ENCODE results near the gene TAS1R3.

TAS1R3 gene

DNA sequence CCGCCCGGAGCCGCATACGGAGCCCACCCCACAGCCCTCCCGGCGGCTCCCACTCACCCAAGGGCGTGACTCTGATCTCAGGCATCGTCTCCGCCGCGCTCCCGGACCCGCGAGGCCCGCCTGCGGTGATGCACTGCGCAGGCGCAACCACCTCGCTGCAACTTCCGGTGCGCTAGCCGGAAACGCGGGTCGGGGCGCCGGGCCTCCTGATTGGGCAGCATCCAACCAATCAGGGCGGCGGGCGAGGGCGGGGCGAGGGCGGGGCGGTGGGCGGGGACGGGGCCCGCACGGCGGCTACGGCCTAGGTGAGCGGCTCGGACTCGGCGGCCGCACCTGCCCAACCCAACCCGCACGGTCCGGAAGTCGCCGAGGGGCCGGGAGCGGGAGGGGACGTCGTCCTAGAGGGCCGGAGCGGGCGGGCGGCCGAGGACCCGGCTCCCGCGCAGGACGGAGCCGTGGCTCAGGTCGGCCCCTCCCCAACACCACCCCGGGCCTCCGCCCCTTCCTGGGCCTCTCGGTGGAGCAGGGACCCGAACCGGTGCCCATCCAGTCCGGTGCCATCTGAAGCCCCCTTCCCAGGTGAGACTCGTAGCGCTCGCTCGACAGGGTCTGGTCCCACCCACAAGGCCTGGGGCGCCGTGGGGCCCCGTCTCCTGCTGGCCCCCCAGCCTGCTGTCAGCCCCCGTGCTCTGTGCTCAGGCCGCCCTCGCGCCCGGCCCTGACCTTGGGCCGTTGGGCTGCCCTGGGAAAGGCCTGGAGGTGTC, 6.4 kb upstream of the TAS1R3 start, which contains the start of the genes CPTP and INTS11:
Gene CPTP (plus strand): TSS at position 279 of the 764 bp plus-strand sequence. CDS start 2,109 bp downstream, outside the sequence.
Gene INTS11 (minus strand): TSS at position 137 of the 764 bp plus-strand sequence. CDS start 52 bp downstream, at position 85.
- DNase-seq: peak; percentile 94

- DNase-seq: no peak
These were observed 5.6 kb upstream of the TAS1R3 start for GRCh38 chr1:1325288-1326074.

- no peak for DNase-seq
These were observed 4.9 kb upstream of the TAS1R3 start for GRCh38 chr1:1326075-1326605.

- no peak for DNase-seq
These were observed 3.8 kb upstream of the TAS1R3 start for GRCh38 chr1:1327291-1327690.

GRCh38 chr1:1328254-1328653, 2.8 kb upstream of the TAS1R3 start:
- no peak for DNase-seq

DNA sequence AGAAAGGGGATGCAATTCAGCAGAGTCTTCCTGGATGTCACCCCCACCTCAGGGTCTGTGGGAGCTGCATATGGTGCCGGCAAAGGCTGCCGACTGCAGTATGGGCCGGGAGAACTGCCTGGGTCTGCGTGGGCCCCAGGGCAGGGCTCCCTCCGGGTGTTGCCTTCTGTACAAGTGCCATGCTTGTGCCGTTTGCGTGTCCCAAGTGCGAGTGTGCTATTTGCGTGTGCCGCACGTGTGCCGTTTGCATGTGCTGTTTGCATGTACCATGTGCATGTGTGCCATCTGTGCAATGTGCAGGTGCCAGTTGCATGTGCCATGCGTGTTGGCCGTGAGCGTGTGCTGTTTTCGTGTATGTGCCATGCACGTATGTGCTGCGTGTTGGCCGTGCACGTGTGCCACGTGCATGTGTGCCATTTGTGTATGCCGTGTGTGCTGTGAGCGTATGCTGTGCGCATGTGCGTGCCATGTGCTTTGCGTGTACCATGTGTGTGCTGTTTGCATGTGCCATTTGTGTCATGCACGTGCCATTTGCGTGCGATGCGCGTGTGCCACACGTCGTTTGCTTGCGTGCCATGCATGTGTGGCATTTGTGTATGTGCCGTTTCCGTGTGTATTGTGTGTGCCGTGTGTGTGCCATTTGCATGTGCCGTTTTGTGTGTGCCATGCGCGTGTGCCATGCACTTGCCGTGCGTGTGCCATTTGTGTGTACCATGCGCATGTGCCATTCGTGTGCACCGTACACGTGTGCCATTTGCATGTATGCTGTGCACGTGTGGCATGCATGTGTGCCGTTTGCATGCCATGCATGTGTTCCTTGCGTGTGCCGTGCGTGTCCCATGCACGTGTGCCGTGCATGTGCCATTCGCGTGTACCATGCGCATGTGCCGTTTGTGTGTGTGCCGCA, 1.5 kb upstream of the TAS1R3 start:
- DNase-seq: no peak

GRCh38 chr1:1330366-1331067, 563 bp upstream of the TAS1R3 start:
- DNase-seq: no peak

- DNase-seq: no peak
These were observed 1.1 kb downstream of the TAS1R3 start for GRCh38 chr1:1332031-1332755.

DNA sequence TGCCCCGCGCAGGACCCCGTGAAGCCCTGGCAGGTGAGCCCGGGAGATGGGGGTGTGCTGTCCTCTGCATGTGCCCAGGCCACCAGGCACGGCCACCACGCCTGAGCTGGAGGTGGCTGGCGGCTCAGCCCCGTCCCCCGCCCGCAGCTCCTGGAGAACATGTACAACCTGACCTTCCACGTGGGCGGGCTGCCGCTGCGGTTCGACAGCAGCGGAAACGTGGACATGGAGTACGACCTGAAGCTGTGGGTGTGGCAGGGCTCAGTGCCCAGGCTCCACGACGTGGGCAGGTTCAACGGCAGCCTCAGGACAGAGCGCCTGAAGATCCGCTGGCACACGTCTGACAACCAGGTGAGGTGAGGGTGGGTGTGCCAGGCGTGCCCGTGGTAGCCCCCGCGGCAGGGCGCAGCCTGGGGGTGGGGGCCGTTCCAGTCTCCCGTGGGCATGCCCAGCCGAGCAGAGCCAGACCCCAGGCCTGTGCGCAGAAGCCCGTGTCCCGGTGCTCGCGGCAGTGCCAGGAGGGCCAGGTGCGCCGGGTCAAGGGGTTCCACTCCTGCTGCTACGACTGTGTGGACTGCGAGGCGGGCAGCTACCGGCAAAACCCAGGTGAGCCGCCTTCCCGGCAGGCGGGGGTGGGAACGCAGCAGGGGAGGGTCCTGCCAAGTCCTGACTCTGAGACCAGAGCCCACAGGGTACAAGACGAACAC, 1.8 kb downstream of the TAS1R3 start:
- no peak for DNase-seq

- no peak for DNase-seq
These were observed 2.6 kb downstream of the TAS1R3 start for GRCh38 chr1:1333551-1334241.

DNA sequence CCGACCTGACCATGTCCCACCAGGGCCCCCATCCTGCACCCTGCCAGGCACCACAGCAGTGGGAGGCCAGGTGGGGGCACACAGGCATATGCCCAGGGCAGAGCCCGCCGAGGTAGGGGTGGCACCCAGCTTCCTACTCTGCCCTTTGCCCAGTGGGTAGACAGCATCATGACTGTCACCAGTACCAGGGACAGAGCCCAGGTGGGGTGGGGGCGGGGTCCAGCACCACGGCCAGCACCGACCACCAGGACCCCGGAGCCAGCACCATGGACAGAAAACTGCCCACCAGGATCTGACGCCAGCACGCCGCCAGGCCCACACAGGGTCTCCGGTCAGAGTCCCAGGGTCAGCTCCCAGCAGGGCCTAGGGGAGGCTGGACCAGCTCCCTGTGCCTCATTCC, 3.8 kb downstream of the TAS1R3 start:
- no peak for DNase-seq

DNA sequence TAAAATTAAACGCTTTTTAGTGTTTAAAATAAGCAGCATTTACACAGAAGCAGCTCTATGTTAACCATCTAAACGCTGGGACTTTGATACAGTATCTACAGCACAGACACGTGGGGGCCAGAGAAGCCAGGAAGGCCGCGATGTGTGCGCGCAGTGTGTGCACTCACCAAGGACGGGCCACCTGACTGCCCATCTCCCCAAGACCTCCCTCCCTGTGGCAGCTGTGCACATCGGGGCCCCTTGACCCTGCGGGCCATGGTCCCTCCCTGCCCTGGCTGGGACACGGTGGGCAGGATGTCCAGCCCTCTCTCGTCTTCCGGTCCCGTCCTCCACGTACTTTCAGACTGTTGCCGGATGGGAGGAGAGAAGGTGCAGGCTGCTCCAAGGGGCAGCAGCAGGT, 4.2 kb downstream of the TAS1R3 start:
- DNase-seq: no peak

DNA sequence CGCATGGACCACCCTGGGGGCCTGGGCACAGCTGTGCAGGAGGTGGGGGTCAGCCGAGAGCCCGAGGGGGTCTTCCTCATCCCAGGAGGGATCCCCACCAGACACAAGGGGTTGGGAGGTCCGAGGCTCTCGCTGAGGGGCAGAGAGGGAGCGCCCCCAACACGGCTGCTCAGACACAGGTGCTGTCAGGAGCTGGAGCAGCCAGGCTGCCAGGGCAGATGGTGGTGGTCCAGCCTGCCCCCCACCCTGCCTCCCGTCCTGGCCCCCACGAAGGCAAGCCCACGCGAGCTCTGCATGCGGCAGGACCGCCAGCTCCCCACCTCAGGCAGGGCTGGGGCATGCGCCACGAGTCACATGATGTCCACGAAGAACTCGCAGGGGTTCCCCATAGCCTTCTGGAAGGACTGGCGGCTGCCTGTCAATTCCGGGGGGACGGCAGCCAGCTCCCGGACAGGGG, 4.7 kb downstream of the TAS1R3 start:
- DNase-seq: no peak

GRCh38 chr1:1336446-1336845, 5.4 kb downstream of the TAS1R3 start:
- no peak for DNase-seq

DNA sequence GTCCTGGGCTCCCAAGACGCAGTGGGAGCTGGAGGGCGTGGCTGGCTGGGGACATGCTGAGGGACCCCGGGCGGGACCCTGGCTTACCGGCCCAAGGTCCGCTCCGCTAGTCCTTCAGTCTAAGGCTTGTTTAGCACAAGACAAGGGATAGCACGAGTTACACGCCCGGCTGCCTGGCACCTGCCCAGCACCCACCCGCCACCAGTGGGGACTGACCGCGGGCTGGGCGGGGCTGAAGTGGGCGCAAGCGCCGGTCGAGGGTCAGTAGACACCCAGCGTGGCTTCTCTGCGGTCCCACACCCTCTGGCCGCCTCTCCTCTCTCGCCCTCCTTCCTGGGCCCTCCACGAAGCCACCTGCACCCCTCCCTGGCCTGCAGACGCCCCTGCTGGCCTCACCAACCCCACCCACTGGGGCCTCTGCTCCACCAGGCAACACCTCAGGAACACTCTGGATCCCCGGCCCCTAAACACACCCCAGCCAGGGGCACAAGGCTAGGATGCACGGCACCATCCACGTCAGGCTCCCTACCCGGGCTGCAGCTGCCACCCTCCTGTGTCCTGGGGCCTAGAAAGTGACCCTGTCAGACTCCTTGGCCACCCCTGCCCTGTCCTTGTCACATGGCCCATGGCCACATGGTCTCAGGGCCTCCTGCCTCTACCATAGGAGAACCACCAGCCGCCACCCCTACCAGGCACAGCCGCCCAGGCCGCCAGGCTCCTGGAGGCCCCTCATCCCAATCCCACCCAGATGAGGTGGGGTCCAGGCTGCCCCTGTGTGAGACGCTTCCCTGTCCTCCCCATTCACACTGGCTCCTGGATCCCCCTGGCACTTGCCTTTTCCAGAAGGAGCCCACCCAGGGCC, 6.1 kb downstream of the TAS1R3 start:
- no peak for DNase-seq

DNA sequence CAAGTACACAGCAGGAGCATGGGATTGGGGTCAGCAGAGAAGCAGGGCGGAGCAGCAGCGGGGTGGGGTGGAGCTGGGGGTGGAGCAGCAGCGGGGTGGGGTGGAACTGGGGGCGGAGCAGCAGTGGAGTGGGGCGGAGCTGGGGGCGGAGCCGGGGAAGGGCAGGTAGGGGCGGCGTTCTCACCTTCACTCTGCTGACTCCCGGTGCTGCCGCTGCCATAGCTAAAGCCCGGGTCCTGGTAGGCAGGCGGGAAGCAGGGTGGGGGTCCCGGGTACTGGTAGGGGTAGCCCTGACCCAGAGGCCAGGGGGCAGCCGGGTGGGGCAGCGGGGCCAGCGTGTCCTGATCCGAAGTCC, 6.7 kb downstream of the TAS1R3 start:
- peak; percentile 21 for DNase-seq

DNA sequence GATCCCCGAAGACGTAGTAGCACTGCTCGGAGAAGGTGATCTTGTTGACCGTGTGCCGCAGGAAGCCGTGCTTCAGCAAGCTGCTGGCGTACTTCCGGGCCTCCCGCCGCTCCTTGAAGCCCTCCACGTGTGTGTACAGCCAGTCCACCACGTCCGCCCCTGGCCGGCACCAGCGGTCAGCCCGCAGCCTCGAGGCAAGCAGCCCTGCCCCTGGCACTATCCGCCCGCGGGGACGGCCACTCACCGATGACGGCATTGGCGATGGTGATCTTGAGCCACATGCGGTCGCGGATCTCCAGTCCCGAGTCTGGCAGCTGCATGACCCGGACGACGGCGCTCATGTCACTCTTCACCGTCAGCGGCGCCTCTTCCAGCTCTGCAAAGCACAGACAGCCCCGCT, 7.2 kb downstream of the TAS1R3 start:
- no peak for DNase-seq

- no peak for DNase-seq
These were observed 9.1 kb downstream of the TAS1R3 start for GRCh38 chr1:1340185-1340584.

Data from activated naive CD4-positive, alpha-beta T cell treated with Interleukin-2 at 50 U/mL for 16 hours (primary cell).